HG02852 (cell line): Measurements from ENCODE around the gene ZNF318.
A peak's percentile ranks its signal among the peaks of the same experiment; 100 is the strongest.
"Not testable (repeated sequence)": the region's sequence is repeated elsewhere in the genome, so short reads cannot be mapped to it uniquely, and the experiment has no call there.

Source experiments
- ATAC-seq: cut with Tn5 transposase; IDR thresholded peaks from one replicate; pipeline ENCODE4 v1.9.1; 2021; ENCODE audit warnings: mild to moderate bottlenecking, moderate library complexity; ENCODE audit not compliant: unreplicated experiment

The ZNF318 gene

DNA sequence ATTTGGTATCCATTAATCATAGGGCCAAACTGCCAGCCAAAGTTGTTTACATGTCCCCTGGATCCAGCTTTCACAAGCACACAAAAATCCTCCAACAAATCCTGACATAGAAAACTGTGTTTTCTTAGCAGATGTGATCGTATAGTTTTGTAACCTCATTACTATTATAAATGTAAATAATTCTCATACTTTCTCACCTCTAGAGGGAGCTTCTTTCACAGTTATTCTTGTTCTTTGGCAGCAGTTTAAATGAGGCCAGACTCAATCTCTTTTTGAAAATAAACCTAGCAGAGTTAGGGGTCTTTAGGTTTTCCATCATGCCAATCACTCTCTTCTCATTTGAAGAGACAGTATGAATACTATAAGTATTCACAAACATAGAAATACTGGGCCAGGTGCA, 17.0 kb upstream of the ZNF318 start:
- no peak for ATAC-seq

DNA sequence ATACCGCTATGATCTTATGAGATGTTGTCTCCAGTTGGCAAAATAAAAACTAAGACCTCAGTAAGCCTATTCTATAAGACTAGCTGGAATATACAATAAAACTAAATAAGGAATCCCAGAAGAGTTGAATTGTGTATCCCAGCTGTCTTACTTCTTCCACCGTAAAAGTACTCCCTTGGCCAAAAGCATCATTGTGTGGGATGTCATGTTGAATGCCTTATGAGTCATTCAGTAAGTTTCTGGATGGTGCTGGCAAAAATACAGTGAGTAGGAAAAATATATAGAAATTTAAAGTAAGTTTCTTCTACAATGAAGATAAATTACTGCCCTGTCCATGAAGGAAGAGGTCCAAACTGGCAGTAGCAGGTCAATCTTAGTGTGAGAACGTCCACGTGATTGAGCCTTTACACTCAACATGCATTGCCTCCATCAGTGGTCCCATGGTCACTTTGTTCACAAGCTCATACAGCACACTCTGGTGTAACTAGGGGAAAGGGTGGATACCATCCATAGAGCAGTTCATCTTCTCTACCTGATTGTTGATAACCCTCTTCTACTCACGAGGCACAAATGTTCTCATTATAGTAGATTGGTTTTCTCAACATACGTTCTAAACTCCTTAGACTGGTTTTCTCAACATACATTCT, 13.7 kb upstream of the ZNF318 start:
- ATAC-seq = no peak

DNA sequence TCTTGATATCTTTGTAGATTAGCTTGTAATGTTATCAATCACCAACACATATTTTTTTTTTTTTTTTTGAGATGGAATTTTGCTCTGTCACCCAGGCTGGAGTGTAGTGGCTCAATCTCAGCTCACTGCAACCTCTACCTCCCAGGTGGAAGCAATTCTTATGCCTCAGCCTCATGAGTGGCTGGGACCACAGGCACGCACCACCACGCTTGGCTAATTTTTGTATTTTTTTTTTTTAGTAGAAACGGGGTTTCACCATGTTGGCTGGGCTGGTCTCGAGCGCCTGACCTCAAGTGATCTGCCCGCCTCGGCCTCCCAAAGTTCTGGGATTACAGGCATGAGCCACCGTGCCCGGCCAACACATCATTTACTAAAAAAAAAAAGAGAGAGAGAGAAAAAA, 11.4 kb upstream of the ZNF318 start:
- not testable (repeated sequence) for ATAC-seq

DNA sequence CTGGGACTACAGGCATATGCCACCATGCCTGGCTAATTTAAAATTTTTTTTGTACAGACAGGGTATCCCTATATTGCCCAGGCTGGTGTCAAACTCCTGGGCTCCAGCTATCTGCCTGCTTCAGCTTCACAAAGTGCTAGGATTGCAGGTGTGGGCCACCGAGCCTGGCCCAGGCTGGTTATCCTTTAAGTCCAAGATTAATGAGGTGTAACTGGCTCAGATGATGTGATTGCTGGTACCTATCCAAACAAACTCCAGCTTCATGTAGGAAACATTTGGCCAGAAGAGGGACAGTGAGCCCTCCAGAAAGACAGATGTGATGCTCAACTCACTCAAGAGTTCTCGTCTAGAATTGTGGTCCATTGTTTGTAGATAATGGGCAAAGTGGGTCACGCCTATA, 9.2 kb upstream of the ZNF318 start:
- no peak for ATAC-seq

DNA sequence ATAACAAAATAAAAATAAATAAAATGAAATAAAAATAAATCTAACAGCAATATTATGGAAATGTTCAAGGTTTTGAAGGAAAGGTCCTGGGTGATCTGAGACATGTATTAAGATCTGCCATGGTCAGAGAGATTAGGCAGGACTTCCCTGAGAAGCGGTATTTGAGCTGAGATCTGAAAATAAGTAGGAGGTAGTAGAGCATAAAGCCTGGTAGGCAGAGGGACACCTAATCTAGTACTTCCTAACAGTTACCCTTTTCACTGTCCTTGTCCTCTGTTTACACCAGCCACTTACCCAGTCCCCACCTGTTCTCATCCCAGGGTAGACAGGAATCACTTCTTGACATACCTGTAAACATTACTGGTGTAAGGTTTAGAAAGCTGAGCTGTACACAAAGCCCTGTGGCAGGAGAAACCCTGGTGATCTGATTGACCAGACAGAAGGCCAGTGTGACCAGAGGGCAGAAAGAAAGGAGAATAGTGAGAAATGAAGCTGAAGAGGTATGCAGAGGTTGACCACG, 8.3 kb upstream of the ZNF318 start:
- no peak for ATAC-seq

DNA sequence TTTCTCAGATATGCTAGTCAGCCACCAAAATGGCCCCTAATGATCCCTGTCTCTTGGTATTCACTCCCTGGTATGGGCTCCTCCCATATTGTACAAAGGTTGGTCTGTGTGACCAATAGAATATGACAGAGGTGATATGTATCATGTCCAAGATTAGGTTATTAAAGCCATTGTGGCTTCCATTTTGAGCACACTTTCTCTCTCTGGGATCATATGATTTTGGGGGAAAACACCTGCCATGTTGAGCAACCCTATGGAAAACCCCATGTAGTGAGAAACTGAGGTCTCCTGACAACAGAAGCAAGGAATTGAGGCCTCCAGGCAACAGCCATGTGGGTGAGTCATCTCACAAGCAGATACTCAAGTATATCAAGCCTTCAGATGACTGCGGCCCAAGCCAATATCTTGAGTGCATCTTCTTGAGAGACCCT, 7.1 kb upstream of the ZNF318 start:
- ATAC-seq = peak; percentile 65

DNA sequence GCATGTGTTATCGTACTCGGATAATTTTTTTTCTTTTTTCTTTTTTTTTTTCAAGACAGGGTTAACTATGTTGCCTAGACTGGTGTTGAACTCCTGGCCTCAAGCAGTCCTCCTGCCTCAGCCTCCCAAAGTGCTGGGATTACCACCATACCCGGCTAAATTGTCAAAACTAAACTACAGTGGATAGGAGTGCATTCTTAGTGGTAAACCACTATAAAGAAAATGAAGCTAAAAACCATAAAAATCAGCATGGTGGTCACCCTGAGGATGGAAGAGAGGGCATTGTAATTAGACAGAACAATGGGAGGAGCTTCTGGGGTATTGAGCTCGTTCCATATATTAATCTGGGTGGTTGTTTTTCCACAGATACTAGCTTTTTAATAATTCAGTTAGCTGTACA, 6.2 kb upstream of the ZNF318 start:
- no peak for ATAC-seq

DNA sequence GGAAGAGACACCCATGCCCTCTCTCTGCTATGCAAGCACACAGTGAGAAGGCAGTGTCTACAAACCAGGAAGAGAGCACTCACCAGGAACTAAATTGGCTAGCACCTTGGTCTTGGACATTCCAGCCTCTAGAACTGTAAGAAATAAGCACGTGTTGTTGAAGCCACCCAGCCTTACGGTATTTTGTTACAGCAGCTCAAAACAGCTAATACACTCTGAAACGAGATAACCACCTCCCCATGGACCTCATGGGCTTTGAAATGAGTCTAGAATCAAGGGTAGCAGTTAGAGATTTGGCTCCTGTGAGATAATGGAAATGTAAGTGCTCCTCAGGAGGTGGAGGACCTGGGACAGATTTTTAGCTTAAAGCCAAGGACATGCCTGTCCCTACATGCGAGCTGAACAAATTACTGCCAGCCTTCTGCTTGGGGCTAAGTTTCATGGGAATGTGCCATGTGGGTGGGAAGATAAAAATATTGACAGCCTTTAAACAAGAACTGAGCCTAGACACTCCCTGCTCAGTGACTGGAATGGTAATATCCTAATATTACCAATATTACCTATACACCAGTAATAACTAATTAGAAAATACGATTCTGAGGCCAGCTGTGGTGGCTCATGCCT, 3.9 kb upstream of the ZNF318 start:
- no peak for ATAC-seq

DNA sequence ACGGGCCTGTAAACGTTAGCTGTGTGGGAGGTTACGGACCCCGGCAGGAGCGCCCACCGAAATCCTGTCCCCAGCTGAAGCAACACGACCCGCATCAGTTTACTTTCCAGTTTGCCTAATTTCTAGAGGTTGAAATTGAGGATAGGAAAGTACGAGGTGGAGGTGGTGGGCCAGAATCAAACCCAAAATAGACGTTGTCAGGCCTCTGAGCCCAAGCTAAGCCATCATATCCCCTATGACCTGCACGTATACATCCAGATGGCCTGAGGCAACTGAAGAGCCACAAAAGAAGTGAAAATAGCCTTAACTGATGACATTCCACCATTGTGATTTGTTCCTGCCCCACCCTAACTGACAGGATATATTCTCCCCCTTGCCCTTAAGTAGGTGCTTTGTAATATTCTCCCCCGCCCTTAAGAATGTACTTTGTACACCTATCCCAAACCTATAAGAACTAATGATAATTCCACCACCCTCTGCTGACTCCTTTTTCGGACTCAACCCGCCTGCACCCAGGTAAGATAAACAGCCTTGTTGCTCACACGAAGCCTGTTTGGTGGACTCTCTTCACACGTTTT, 645 bp upstream of the ZNF318 start:
- ATAC-seq = peak; percentile 7

DNA sequence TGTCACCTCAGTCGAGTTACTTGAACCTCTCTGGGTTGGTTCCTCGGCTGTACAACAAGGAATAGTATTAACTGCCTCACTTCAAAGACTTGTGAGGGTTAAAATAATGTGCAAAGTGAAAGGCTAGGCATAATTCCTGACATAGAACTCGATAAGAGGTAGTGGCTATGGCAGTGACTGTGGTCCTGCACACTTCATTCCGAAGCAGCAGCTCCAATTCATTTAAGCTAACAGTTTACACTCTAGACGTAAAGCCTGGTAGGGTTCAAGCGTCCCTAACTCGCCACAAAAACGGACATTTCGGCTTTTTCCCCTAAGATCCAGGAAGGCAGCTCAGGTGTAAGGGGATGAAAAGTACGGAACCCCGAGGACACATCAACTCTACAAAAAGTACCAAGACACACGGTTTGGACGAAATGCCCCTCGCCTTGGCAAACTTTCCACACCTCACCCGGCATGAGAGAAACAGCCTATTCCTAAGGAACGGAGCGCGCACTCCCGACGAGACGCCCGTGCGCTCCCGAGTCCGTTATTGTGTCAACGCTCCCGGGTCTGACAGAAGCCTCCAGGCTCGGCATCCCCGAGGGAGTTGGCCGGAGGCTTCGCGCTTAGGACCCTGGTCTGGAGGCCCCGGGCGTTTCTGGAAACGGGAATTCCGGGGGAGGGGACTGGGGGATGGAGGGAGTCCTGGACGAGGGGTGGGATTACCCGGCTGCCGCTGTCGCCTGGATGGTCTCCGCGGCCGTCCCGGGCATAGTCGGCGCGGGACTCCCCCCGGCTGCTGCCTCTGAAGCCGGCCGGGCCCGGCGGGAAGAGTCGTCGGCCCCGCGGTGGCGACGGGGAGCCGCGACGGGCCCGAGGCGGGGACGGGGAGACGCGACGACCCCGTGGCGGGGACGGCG, 937 bp downstream of the ZNF318 start:
- peak; percentile 3 for ATAC-seq

DNA sequence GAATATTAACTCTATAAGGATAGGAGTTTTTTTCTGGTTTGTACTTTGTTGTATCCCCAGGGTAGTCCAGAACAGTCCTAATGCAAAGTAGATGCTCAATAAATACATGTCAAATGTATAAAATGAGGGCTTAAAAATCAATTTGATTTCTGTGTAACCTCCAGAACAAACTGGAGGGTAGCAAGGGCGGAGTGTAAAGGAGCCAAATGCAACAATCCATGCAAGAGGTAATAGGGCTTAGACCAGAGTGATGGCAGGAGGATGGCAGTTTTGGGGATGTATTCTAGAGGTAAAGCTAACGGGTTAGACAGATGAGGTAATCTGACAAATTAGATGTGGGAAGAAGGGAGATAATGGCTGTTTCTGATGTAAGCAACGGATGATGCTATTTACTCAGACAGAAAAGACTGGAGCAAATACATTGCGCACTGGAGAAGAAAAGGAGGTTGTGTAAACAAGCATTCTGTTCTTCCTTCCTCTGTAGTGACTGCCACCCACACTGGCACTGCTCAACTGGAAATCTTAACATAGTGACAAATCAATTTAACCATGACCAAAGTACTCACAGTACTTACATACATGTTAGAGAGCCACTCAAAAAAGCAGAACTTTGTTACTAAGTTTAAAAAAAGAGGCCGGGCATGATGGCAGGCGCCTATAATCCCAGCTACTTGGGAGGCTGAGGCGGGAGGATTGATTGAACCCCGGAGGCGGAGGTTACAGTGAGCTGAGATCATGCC, 2.0 kb downstream of the ZNF318 start:
- no peak for ATAC-seq

DNA sequence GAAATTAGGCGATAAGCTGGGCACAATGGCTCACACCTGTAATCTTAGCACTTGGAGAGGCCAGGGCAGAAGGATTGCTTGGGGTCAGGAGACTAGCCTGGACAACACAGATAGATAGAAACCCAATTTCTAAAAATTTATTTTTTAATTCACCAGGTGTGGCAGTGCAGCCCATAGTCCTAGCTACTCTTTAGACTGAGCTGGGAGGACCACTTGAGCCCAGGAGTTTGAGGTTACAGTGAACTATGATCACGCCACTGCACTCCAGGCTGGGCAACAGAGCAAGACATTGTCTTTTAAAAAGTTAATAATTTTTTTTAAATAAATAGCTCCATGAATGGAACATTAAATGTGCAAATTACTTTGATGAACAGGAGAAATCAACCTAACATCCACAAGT, 8.2 kb downstream of the ZNF318 start:
- no peak for ATAC-seq

DNA sequence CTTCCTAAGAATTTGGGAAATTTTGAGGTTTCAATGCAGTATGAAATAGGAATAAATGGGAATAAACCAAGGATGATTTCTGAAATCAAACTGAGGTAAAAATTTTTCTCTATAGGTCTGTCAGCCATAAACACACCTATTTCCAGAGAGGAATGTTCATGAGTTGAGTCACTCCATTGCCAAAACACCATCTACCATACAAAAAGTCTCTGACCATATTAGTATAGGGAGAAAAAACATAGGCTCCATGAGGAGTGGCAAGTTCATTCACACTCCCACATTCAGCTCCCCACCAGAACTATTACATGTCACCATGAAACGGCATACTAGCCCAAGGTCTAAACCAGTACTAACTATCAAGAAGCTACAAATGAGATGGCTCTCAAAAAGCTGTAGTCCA, 9.6 kb downstream of the ZNF318 start:
- ATAC-seq = no peak

DNA sequence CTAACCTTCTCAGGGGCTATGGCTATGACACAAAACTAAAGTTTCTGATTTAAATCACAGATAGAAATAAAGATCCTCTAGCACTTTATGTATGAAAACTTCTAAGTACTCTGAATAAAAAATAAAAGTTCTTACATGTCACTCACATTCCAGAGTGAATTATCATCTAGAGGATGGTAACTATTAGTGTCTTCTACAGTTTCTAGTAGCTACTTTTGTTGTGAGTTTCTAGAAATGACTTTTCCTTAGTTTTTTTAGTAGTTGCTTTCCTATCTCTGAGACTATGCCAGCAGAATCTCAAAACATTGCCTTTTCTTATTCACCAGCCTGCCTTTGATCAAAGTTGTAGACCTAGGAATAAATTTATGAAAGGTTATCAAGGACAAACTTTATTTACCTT, 10.1 kb downstream of the ZNF318 start:
- ATAC-seq = no peak

DNA sequence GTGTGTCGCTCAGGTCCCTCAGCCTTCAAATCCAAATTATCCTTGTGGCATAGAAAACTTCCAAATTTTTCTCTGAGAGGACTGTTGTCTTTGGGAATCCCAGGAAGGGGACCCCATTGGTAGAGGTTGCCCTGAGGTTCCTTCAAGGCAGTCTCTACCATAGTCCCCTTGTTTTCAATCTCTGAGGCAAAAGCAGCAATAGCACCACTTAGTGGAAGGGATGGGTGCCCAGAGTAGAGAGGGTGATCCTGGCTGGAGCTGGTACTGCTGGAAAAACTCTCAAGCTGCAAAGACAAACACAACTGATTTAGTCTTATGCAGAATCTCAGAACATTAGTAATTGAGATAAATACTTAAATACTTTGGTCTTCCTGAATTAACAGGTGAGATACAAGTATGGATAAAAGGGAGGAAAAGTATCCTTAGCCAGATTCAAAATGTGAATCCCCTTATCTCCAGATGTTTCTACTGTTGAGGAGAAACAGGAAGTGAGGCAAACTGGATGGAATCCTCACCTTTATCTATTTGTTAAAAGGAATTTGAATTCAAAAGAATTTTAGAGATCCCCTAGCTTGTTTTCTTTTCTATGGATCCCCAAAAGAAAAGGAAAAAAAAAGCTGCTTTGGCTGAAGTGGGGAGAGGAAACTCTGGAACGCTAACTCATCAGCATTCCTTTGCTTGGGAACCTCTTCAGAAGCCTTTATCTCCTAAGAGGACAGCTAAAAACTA, 13.4 kb downstream of the ZNF318 start:
- ATAC-seq = no peak

DNA sequence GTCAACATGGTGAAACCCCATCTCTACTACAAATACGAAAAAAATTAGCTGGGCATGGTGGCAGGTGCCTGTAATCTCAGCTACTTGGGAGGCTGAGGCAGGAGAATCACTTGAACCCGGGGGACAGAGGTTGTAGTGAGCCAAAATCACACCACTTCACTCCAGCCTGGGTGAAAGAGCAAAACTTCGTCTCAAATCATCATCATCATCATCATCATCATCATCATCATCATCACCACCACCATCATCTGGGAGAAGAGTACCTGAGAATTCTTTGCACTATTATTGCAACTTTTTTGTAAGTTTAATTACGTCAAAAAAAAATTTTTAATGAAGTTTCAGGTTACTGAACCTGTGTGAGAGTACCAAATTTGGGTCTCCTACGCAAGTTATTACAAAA, 17.5 kb downstream of the ZNF318 start:
- not testable (repeated sequence) for ATAC-seq

DNA sequence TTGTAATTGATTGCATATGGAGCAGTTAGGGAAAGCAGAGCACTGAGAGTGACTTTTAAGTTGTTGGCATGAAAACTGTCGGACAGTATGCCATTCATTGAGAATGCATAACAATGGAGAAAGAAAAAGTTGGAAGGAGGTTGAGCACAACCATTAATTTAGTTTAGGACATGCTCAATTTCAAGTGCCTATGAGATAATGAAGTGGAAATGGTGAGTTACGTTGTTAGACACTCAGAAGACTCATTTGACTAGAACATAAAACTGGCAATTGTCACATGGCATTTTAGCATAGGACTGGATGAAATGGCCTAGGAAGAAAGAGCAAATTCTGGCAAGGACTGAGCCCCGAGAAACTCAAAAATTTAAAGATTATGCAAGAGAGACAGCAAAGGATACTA, 22.0 kb downstream of the ZNF318 start:
- no peak for ATAC-seq

DNA sequence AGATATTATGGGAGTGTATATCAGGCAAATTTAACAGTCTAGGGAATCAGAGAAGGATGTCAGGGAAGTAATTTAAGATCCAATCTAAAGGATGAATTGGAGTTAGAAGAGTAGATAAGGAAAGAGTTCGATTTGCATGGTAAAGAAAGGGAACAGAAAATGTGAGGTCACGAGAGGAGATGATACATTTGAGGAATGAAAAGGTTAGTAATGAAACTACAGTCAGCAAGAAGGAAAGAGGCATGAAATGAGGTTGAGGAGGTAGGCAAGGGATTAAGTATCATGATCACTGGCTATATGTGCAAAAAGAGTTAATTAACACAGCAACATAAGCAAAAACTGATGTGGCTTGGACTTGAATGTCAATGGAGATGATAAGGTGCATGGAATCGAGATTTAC, 22.4 kb downstream of the ZNF318 start:
- ATAC-seq = no peak

DNA sequence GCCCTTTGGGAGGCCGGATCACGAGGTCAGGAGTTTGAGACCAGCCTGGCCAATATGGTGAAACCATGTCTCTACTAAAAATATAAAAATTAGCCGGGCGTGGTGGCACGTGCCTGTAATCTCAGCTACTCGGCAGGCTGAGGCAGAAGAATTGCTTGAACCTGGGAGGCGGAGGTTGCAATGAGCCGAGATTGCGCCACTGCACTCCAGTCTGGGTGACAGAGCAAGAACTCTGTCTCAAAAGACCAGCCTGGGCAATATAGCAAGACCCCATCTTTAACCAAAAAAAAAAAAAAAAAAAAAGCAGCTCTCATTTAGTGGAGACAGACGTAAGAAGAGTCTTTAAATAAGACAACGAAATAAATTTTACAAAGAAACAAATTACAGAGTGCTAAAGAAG, 23.2 kb downstream of the ZNF318 start:
- not testable (repeated sequence) for ATAC-seq

DNA sequence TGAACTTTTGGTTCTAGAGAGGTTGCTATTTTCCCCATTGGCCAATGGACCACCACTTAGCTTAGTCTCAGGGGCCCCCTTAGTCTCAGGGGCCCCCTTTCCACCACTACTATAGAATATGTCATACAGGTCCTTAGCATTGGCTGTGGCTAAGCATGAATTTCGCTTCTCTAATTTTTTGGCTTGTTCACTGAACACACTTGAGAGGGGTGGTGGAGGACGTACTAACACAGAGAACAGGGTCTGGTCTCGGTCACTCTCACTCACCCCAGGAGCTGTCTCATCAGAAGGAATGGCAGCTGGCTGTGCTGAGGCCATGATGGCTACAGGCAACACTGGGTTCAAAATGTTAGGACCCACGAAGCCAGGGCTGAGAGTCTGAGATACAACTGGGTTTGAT, 30.3 kb downstream of the ZNF318 start:
- peak; percentile 77 for ATAC-seq
